Prostate gland (tissue), 2 donors: ENCODE data around the gene RIMS3.

Experiments used
- POLR2A ChIP-seq: fragments of 450-650 bp; IDR thresholded peaks from one replicate; pipeline ENCODE4 v1.6.1; 2016; ENCODE audit warnings: antibody characterized with exemption, mild to moderate bottlenecking
- TF ChIP-seq, protein P1 (sequence below), 4 experiments: fragments of 200-600 bp in 2 of 4; fragments of 450-650 bp in 2 of 4; sonication (generic) in 2 of 4; IDR thresholded peaks; 1 replicate in 3 of 4; 2 replicates in 1 of 4; pipeline ENCODE4 v1.5.1; 2016 to 2019; ENCODE audit warnings: antibody characterized with exemption in 4 of 4, mild to moderate bottlenecking in 2 of 4, moderate library complexity in 2 of 4

DNA sequence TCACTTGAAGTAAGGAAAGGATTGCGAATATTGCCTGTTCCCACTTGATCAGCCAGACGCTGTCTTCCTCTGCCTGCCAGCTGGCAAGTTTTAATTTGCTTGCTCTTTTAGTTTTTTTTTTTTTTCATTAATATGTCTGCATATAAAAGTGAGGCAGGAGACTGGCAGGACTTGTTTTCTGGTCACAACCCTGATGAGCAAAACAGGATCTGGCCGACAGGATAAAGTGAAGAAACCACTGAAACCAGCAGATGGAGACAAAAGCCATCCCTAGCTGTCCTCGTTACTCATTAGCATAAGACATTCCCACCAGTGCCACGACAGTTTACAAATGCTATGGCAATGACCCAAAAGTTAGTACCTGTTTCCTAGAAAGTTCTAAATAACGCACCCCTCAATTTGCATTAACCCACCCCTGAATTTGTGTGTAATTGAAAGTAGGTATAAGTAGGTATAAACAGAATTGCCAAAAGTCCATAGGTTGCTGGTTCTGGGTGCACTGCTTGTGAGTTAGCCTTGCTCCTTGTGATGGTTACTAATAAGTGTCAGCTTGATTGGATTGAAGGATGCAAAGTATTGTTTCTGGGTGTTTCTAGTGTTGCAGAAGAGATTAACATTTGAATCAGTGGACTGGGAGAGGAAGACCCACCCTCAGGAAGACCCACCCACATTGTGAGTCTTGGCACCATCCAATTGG is 73.2 kb downstream of the RIMS3 start:
- TF ChIP-seq POLR2A, result no peak
- TF ChIP-seq, protein P1, sequence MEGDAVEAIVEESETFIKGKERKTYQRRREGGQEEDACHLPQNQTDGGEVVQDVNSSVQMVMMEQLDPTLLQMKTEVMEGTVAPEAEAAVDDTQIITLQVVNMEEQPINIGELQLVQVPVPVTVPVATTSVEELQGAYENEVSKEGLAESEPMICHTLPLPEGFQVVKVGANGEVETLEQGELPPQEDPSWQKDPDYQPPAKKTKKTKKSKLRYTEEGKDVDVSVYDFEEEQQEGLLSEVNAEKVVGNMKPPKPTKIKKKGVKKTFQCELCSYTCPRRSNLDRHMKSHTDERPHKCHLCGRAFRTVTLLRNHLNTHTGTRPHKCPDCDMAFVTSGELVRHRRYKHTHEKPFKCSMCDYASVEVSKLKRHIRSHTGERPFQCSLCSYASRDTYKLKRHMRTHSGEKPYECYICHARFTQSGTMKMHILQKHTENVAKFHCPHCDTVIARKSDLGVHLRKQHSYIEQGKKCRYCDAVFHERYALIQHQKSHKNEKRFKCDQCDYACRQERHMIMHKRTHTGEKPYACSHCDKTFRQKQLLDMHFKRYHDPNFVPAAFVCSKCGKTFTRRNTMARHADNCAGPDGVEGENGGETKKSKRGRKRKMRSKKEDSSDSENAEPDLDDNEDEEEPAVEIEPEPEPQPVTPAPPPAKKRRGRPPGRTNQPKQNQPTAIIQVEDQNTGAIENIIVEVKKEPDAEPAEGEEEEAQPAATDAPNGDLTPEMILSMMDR (IDR thresholded peaks at IDR 0.05), result peak; percentile 30 to 77 (median 57)
